ENCODE data around the gene TEK. TPM values are rescaled to one million over a fixed set of nuclear protein-coding genes. Genes with fewer than 3 reads are reported as not detected.
A peak's percentile ranks its signal among the peaks of the same experiment; 100 is the strongest.

TEK gene
- total RNA-seq, 4 donors from 2014 or later: 9.8 to 20.0 (median 16.7) TPM

GRCh38 chr9:27124151-27124550 lies 15.1 kb downstream of the TEK start:
- no peak for DNase-seq (ENCODE audit: low spot score in 2 of 2)
- no peak overlapping the region for H3K4me3 ChIP-seq
- H3K4me1 ChIP-seq: no peaks in the 10 kb centered on the region
- no peaks in the 10 kb centered on the region for H3K9me3 ChIP-seq
- TF ChIP-seq CTCF (IDR thresholded peaks at IDR 0.05): no peak
- TF ChIP-seq POLR2A (IDR thresholded peaks at IDR 0.05): no peak
- no peak for TF ChIP-seq EP300 (IDR thresholded peaks at IDR 0.05)
- no peaks in the 10 kb centered on the region for H3K27me3 ChIP-seq
- 78 to 98% methylated on average over 3 of the region's 3 CpGs for WGBS, 2 donors
- H3K27ac ChIP-seq: no peak overlapping the region
- no peaks in the 10 kb centered on the region for H3K36me3 ChIP-seq

- H3K4me3 ChIP-seq: no peak overlapping the region
- no peaks in the 10 kb centered on the region for H3K27me3 ChIP-seq
- H3K4me1 ChIP-seq: no peaks in the 10 kb centered on the region
- WGBS, 2 donors: 37 to 43% methylated on average over 4 of the region's 4 CpGs
- TF ChIP-seq POLR2A (IDR thresholded peaks at IDR 0.05): no peak
- TF ChIP-seq CTCF (IDR thresholded peaks at IDR 0.05): no peak
- TF ChIP-seq EP300 (IDR thresholded peaks at IDR 0.05): no peak
- no peaks in the 10 kb centered on the region for H3K9me3 ChIP-seq
- H3K27ac ChIP-seq: peak overlapping the region in 1 of 4 donors; percentile 54
- no peak for DNase-seq (ENCODE audit: low spot score in 2 of 2)
- no peaks in the 10 kb centered on the region for H3K36me3 ChIP-seq
Measured at GRCh38 chr9:27125030-27125429, 16.0 kb downstream of the TEK start.

GRCh38 chr9:27125936-27126335 lies 16.9 kb downstream of the TEK start:
- Histone ChIP-seq H3K27ac (peak overlapping the region in 1 of 4 donors; percentile 54), H3K27me3 (no peaks in the 10 kb centered on the region), H3K36me3 (no peaks in the 10 kb centered on the region), H3K4me3 (no peak overlapping the region), H3K4me1 (no peaks in the 10 kb centered on the region), H3K9me3 (no peaks in the 10 kb centered on the region)
- no peak for DNase-seq (ENCODE audit: low spot score in 2 of 2)
- WGBS, 2 donors: 50 to 65% methylated on average over 5 of the region's 5 CpGs
- TF ChIP-seq CTCF (IDR thresholded peaks at IDR 0.05): no peak
- TF ChIP-seq EP300 (IDR thresholded peaks at IDR 0.05): no peak
- TF ChIP-seq POLR2A (IDR thresholded peaks at IDR 0.05): no peak

GRCh38 chr9:27126670-27127069 lies 17.6 kb downstream of the TEK start:
- no peak overlapping the region for H3K4me3 ChIP-seq
- DNase-seq (ENCODE audit: low spot score in 2 of 2): no peak
- no peaks in the 10 kb centered on the region for H3K27me3 ChIP-seq
- H3K9me3 ChIP-seq: no peaks in the 10 kb centered on the region
- 49 to 65% methylated on average over 2 of the region's 2 CpGs for WGBS, 2 donors
- H3K27ac ChIP-seq: no peak overlapping the region
- TF ChIP-seq POLR2A (IDR thresholded peaks at IDR 0.05): no peak
- no peak for TF ChIP-seq CTCF (IDR thresholded peaks at IDR 0.05)
- no peak for TF ChIP-seq EP300 (IDR thresholded peaks at IDR 0.05)
- H3K36me3 ChIP-seq: no peaks in the 10 kb centered on the region
- H3K4me1 ChIP-seq: no peaks in the 10 kb centered on the region

- no peak for TF ChIP-seq POLR2A (IDR thresholded peaks at IDR 0.05)
- TF ChIP-seq CTCF (IDR thresholded peaks at IDR 0.05): no peak
- TF ChIP-seq EP300 (IDR thresholded peaks at IDR 0.05): no peak
- no peak for DNase-seq (ENCODE audit: low spot score in 2 of 2)
- H3K27ac ChIP-seq: no peak overlapping the region
- no peaks in the 10 kb centered on the region for H3K27me3 ChIP-seq
- no peaks in the 10 kb centered on the region for H3K4me1 ChIP-seq
- H3K36me3 ChIP-seq: no peaks in the 10 kb centered on the region
- WGBS, 2 donors: 73 to 83% methylated on average over 1 of the region's 1 CpG
- H3K9me3 ChIP-seq: no peaks in the 10 kb centered on the region
- no peak overlapping the region for H3K4me3 ChIP-seq
Measured at GRCh38 chr9:27129221-27129620, 20.2 kb downstream of the TEK start.

Measured in tibial nerve (tissue), 4 donors.